GM18499 (cell line): ENCODE data around the gene NFAT5.
"Not testable (repeated sequence)": the region's sequence is repeated elsewhere in the genome, so short reads cannot be mapped to it uniquely, and the experiment has no call there.

Source experiments
- ATAC-seq: cut with Tn5 transposase; IDR thresholded peaks from one replicate; pipeline ENCODE4 v1.9.1; 2021; ENCODE audit warnings: moderate number of reproducible peaks; ENCODE audit not compliant: insufficient read depth, unreplicated experiment

The NFAT5 gene, protein sequence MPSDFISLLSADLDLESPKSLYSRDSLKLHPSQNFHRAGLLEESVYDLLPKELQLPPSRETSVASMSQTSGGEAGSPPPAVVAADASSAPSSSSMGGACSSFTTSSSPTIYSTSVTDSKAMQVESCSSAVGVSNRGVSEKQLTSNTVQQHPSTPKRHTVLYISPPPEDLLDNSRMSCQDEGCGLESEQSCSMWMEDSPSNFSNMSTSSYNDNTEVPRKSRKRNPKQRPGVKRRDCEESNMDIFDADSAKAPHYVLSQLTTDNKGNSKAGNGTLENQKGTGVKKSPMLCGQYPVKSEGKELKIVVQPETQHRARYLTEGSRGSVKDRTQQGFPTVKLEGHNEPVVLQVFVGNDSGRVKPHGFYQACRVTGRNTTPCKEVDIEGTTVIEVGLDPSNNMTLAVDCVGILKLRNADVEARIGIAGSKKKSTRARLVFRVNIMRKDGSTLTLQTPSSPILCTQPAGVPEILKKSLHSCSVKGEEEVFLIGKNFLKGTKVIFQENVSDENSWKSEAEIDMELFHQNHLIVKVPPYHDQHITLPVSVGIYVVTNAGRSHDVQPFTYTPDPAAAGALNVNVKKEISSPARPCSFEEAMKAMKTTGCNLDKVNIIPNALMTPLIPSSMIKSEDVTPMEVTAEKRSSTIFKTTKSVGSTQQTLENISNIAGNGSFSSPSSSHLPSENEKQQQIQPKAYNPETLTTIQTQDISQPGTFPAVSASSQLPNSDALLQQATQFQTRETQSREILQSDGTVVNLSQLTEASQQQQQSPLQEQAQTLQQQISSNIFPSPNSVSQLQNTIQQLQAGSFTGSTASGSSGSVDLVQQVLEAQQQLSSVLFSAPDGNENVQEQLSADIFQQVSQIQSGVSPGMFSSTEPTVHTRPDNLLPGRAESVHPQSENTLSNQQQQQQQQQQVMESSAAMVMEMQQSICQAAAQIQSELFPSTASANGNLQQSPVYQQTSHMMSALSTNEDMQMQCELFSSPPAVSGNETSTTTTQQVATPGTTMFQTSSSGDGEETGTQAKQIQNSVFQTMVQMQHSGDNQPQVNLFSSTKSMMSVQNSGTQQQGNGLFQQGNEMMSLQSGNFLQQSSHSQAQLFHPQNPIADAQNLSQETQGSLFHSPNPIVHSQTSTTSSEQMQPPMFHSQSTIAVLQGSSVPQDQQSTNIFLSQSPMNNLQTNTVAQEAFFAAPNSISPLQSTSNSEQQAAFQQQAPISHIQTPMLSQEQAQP (N-terminal part only)

DNA sequence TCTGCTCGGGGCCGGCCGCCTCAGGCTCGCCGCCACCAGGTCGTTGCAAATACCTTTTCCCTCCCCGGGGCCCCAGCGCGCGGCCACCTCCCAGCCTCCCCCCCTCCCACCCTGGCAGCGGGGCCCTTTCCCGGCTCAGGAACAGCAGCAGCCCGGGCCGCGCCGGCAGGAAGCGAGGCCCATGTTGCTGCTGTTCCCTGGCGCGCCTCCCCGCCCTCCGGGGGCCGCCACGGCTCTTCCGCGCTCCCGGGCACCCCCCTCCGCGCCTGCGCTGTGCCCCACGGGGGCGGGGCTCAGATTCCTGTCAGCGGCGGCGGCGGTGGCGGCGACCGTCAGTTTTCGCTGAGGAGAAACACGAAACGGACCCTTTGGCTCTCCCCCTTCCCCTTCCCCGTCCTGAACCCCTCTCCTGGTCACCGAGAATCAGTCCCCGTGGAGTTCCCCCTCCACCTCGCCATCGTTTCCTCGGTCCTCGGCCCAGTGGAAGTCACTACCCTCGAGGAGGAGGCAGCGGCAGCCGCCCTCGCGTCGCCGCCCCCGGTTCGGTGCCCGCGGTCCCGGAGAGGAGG is at the start of gene NFAT5:
TSS of gene NFAT5 (plus strand) at position 296 of the 569 bp plus-strand sequence. CDS start 336 bp downstream, outside the sequence.
- ATAC-seq: no peak

GRCh38 chr16:69517914-69518313 is 47.9 kb upstream of the NFAT5 start:
- ATAC-seq: not testable (repeated sequence)

- no peak for ATAC-seq
Observed at GRCh38 chr16:69520413-69520799, 45.4 kb upstream of the NFAT5 start.

DNA sequence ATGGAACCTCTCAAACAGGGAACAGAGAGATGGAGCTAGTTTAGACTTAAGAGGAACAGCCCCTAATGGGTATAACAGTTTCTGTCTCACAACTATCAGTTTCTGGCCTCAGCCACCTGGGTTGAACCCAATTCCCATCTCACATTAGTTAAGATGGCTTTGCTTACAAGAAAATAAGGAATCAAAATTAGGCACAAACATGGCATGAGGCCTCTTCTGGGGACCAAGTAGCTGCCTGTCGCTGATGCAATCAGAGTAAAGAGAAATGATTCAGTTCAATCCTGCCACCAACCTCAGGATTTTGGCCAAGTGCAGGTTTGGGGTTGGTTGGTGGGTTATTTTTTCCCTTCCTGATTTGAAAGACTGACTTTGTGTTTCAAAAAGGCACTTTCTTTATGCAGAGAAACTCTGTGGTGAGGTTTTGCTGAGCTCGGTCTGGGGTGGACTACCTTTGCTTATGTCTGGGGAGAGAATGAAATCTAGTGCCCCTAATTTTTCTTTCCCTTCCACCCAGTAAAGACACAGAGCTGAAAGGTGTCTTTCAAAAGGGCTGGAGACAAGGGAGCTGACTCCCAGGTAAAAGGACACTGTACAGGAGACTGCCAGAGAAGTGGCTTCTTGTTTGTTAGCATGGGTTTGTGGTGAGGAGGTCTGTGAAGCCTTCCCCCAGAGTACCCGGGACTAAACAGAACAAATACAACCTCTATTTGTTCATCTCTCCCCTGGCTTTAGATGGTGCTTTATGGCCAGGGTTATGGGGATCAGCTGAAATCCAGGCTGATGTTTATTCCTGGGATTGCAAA is 44.8 kb upstream of the NFAT5 start:
- ATAC-seq: no peak

DNA sequence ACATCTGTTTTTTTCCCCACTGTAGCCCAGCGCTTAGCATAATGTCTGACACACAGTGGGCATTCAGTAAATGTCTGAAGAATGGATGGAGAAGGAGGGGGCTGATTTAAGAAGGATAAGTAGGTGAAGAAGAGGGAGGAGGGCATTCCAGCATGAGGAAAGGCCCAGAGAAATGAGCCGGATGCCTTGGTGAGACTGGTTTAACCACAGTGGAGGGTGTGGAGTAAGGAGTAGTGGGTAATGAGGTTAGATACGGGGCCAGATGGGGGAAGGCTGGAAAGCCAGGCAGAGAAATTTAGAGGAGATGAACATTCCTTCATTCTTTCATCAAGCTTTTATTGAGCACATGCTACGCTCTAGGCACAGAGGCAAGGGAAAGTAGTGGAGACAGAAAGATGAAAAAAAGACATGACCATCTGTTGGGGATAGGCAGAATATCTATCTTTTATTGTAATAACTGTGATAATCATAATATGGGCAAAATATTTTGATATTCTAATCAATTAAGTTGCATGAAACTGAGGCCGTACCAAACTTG is 43.7 kb upstream of the NFAT5 start:
- no peak for ATAC-seq

DNA sequence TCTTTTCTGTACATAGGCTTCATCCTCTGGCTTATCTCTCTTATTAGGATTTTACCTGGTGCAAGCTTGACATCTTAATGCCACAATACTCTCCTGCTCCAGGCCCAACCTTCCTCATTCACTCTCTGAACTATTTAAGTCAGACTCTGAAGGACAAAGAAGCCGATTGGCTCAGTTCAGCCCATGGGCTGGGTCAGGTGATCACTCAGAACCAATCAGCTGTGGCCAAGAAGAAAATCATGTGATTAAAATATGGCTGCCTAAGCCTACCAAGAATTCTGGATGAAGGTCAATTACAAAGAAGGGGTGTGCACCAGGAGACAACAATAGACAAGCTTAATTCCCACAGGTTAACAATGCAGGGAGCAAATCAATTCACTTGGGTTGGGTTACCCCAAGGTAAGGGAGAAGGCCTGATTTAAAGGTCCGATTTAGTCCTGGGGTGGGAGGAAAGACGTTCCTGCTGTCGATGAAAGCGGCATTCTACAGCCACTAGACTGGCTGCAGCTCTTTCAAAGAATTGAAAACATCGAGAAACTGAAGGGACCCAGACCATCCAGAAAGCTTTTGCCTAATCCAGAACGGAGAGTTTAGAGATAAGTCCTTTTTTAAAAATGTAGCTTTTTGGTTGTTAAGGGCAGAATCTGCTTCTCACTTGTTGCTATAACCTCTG is 42.9 kb upstream of the NFAT5 start:
- ATAC-seq: no peak

DNA sequence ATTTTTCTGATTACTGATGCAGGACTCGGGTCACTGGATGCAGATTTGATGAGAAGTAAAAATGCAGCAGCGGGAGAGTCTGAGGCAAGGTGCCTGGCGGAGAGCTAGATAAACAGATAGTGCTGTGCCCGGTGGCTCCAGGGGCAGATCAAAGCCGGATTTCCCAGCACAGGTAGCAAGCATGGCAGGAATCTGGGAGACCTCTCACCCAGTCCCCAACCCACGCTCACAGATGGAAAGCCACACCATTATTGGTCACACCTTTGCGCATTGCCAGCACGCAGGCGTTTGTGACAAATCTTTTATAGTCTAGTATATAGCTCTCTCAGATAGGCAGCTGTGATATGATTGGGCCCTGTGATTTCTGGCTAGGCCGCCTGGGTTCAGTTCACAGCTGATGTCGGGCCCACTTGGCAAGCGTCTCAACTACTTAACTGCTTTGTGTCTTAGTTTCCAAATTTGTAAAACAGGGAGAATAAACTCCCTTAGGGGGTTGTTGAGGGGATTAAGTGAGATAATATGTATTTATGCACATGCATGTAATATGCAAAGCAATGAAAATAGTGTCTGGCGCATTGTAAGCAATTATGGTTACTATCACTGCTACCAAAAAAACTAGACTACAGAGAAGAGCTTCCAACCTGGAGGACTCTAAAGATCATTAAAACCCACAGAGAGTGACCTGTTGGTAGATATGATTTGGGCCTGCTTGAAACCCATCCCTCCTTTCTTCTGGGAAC is 42.0 kb upstream of the NFAT5 start:
- ATAC-seq: no peak

DNA sequence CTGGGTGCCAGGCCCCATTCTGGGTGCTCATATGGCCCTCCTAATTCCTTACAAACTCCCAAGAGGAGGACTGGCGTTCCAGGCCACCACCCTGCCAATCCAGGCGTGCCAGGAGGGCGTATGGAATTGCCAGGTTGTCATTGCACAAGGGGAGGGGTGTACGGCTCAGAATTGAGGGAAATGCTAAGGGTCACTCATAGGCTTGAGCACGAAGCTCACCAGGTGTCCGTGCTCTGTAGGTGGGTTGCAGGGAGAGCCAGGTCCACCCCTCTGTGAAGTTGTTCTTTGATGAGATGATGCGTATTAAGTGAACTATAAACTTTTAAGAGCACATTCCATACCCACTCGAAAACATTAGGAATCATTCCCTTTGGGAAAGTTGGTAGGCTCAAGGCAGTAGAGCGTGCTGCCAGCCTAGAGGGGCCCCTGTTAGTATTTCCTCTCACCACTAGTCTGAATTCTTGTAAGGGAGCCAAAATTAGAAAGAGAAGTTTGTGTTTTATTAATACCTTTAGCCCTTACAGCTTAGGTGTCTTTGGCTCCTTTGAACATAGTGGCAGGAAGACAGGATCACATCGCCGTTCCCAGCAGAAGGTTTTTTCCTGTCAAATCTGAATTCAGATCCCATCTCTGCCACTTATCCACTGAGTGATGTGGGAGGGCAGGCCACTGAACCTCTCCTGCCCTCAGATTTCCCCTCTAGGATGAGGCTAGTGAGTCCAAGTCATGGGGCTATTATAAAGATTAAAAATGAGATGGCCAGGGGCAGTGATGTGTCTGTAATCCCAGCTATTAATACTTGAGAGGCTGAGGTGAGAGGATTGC is 38.7 kb upstream of the NFAT5 start:
- no peak for ATAC-seq

DNA sequence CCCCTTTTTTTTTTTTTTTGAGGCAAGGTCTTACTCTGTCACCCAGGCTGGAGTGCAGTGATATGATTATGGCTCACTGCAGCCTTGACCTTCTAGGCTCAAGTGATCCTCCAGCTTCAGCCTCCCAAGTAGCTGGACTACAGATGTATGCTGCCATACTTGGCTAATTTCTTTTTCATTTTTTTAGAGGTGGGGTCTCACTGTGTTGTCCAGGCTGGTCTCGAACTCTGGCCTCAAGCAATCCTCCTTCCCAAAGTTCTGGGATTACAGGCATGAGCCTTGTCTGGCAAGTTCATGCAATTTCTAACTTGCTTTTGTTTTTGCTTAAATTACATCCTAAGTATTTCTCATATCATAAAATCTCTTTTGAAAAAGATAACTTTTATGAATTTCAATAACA is 33.8 kb upstream of the NFAT5 start:
- no peak for ATAC-seq

DNA sequence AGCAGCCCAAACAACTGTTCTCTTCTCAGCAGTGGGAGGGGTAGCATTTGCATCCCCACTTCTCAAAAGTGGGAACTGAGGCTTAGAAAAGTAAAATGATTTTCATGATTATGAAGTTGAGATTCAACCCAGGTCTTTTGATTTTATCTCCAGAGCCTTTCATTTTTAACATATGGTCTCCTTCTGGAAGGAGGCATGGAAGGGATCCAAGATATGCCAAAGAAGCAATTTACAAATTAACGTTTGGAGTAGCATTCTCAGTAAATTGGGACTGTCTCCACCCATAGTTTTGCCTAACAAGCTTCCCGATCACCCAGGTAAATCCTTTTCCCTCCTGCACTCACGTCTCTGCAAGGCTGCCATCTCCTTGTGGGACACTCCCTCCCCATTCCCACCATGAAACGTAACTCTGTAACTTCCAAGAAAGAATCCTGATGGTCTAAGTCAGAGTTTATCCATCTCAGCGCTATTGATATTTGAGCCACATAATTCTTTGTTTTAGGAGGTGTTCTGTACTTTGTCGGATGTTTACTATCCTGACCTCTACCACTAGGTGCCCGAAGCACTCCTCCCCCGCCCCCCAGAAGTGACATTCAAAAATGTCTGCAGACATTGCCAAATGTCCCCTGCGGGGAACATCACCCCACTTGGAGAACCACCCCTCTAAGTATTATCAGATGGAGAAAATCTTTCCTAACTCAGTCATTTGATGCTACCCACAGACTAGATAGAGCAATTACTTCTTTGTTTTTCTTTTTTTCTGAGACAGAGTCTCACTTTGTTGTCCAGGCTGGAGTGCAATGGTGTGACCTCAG is 32.9 kb upstream of the NFAT5 start:
- no peak for ATAC-seq

DNA sequence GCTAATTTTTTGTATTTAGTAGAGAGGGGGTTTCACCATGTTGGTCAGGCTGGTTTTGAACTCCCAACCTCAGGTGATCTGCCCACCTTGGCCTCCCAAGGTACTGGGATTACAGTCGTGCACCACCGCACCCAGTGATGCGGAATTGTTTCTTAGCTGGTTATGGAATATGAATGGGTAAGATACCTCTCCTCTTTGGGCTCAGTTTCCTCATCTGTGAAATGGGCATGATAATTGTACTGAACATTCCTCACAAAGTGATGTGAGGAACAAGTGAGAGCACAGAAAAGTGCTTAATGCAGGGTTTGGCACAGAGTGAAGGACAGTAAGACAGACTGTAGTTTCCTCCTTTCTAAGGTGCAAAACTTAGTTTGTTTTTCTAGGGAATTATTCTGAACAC is 31.0 kb upstream of the NFAT5 start:
- ATAC-seq: no peak

- ATAC-seq: no peak
Observed at GRCh38 chr16:69535123-69536050, 30.4 kb upstream of the NFAT5 start.

DNA sequence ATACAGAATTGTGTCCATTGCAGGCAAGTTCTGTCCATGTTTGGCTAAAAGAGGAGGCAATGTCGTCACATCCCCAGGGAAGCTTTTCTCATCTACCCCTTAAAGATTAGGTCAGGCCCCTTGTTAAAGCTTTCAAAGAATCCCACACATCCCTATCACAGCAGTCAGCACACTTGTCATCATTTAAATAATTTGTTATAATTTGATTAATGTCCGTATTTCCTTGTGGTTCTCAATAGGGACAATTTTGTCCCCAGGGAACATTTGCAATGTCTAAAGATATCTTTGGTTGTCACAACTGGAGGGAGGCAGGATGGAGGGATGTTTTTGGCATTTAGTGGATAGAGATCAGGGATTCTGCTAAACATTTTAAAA is 28.1 kb upstream of the NFAT5 start:
- no peak for ATAC-seq

- ATAC-seq: no peak
Observed at GRCh38 chr16:69538808-69539207, 27.0 kb upstream of the NFAT5 start.

DNA sequence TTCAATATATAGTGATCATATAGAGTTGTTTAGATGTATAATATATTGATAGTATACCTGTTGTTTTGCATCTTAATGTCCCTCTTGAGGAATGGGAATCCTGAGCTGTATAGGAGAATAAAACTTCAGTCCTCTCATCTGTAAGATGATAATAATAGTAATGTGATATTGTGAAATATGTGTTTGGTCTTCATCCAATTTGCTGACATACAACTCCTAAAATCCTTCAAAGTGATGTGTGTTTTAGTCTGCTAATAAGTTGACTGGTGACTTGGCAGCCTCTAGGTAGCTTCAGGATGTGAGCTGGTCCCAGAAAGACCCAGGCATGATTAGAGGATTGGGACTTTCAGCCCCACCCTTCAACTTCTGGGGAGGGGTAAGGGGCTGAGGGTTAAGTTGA is 22.8 kb upstream of the NFAT5 start:
- ATAC-seq: no peak
